ENCODE measurements around the gene SIRPA.
"Not testable (repeated sequence)": the region's sequence is repeated elsewhere in the genome, so short reads cannot be mapped to it uniquely, and the experiment has no call there.

SIRPA gene

DNA sequence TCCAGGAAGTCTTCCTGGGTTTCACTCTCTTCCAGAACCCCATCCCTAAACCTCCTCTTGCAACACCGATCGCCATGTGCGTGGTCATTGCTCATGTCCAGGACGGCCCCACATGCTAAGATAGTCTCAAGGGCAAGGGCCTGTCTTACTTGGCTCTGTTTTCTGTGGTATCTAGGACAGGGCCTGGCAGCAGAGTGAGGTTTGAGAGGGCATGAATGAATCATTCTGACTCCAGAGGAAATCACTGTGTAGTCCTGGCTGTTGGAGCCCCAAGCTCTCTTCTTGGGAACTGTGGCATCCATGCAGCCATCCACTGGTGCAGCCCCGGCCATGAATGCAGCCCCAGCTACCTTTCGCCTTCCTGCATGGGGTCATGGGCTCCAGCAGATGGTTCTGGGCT is 12.4 kb downstream of the SIRPA start:
- no peak for DNase-seq (ENCODE audit: low read depth)

DNA sequence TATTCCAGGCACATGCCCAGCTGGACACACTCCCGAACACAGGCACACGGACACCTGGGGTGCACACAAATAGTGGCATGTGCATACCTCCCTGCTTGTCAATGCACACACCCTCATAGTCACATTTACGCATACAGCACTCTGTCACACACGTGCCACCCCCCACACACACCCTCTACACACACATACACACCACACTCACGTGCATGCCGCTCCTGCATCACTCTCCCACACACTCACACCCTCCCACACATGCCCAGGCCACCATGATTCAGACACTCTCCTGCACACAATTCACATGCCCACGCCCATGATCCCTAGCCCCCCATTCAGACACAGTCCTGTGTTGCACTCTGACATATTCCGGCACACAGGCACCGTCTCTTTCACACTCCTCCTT is 13.0 kb downstream of the SIRPA start:
- no peak for DNase-seq (ENCODE audit: low read depth)

DNA sequence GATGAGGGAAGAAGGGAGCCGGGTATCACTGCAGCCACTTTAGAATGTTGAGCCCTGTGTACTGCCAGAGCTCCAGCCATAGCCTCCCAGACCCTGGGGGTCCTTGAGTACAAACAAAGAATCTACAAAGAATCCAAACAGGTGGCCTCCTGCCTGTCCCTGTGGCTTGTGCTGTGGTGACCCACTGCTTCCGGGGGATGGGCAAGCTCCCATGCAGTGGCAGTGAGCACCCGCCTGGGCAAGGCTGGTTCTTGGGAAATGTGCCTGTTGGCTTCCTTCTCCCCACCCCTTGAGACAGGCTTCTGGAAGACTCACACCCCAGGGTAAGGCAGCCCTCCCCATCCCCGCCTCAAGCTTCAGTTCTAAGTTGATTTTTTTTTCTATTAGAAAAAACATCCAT is 13.9 kb downstream of the SIRPA start:
- no peak for DNase-seq (ENCODE audit: low read depth)

DNA sequence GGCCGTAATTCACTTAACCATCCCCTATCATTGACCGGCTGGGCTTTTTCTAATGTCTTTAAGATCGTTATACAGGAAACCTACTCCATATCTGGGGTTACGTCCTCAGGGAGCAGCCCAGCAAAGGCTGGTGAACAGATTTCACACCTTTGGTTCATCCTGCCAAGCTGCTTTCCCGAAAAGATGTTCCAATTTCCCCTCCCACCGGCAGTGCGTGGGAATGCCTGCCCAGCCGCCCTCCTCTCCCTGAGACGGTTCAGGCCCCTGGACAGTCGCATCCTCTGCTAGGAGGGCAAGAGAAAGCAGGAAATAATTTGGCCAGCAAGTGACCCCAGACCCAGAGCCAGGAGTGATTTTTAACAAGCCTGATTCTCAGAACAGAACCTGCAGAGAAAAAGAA is 16.3 kb downstream of the SIRPA start:
- DNase-seq (ENCODE audit: low read depth): no peak

DNA sequence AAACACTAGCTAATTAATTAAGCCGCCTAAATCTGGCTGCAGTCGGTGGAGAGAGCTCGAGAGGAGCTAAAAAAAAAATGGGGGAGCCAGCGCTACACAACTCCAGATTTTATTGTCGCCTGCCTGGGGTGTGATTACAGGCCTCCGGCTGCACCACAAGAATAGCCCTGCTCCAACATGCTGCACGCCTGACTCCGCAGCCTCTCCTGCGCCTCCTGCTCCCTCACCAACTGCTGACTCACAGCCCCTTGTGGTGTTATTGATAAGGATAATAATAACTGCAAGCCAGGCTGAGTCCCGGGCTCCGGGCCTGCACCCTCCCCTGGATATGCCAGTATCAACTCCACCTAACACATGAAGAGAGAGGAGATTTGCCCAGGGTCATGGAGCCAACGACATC is 16.8 kb downstream of the SIRPA start:
- no peak for DNase-seq (ENCODE audit: low read depth)

DNA sequence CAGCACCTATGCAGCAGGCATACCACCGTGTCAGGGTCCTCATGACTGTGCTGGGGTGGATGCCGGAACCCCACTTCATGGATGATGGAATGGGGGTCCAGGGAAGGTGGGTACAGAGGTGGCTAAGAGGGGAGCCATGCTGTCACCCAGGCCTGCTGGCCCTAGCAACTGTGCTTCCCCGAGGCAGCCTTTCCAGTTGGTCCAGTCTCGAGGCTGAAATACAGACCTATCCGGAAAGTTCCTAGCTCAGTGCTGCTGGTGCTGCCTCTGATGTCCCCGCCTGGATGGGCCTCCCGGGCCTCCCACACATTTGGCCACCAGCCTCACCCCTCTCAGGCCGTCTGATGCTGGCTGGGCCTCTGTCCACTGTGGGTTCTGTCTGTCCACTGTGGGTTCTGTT is 17.4 kb downstream of the SIRPA start:
- no peak for DNase-seq (ENCODE audit: low read depth)

DNA sequence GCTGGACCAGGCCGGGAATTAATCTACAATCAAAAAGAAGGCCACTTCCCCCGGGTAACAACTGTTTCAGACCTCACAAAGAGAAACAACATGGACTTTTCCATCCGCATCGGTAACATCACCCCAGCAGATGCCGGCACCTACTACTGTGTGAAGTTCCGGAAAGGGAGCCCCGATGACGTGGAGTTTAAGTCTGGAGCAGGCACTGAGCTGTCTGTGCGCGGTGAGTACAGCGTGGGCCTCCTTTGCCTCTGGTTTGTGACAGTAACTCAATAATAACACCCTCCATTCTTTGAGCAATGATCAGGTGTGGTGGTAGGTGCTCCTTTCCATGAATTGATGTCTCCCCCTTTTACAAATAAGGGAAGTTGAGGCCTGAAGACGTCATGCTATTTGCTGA is 20.0 kb downstream of the SIRPA start:
- not testable (repeated sequence) for DNase-seq (ENCODE audit: low read depth)

DNA sequence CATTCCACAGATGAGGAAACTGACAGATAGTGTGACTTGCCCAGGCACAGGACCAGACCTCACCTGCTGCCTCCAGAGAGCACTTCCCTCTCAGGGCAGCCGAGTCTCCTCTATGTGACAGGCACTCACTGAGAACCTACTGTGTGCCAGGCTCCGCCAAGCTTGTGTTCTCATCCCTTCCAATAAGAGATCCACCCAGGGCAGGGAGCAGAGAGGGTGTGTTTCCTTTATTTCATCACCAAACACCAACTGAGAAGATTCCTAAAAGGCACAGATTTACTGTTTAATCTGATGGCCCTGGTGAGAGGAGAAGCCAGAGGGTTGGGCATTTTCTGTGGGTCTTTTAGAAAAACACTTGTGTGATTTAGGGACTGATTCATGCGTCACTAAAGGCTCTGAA is 20.5 kb downstream of the SIRPA start:
- DNase-seq (ENCODE audit: low read depth): no peak

DNA sequence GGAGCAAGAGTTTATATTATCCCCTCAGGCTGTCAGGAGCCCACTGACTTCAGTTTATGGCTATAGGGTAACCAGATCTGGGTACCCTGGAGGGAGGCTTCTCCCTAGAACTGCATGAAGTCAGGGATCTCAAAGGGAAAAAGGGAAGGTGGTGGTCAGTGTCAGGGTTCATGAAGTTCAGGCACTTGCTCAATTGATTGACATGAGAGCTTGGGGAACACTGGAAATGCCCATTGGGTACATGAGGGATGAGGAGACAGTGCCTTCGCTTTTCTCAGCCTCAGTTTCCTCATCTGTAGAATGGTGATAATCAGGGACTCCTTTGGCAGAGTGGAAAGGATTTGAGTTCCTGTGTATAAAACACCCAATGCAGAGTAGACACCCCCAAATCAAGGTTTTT is 22.6 kb downstream of the SIRPA start:
- no peak for DNase-seq (ENCODE audit: low read depth)

DNA sequence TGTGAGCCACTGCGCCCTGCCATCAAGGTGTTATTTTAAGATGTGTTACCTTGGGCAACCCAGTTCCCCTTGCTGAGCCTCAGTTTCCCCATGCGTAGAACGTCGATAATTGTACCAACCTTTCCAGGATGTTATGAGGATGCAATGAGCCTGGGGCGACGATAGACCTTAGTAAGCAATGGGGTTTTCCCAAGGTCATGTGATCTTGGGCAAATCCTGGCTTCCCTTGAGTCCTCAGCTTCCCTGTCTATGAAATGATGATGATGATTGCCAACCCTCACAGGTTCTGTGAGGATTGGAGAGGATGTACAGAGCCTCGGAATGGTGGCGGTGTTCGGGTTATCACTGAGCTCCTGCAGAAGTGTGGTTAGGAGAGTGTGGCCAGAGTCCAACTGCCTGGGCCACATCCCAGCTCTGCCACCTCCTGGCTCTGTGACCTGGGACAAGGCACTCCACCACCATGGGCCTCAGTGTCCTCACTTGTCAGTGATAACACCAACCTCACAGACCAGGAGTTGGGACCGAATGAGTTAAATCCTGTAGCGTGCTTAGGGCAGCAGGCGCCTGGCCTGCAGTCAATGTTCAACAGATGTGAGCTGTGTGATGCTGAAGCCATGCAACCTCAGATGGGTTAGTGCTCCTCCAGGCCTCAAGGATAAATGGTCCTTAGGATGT is 23.4 kb downstream of the SIRPA start:
- no peak for DNase-seq (ENCODE audit: low read depth)

DNA sequence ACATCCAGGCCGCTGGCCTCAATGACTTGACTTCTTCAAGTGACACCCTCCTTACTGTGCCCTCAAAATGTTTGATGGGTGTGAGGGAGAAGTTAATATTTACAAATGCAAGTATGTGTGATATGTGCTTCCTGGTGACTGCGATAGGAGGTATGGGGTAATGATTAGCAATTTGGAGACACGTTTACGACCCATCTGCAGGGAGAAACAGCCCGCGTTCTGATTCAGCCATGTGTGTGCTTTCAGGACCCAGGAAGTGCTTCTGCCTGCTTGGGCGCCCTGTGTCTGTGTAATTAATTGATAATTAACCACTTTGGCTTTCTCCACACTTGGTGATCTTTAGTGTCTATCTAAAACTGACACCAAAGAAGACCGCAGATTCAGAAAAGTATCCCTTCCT is 25.0 kb downstream of the SIRPA start:
- no peak for DNase-seq (ENCODE audit: low read depth)

DNA sequence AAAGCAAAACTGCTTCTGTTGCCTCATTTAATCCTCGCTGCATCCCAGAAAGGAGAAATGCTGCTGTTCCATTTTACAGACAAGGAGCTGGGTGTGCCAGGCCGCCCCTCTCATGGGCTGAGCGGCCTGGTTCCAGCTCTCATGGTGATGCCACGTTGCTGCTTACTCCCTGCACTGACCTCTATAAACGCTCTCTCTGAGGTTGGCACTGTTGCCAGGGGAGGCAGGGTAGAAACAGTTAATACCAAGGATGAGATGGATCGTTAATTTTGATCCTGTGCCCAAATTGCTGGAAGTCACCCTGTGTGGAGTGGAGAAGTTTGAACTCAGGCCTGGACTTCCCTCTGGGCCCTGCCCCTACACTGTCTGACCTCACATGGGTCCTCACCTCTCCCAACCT is 25.6 kb downstream of the SIRPA start:
- no peak for DNase-seq (ENCODE audit: low read depth)

DNA sequence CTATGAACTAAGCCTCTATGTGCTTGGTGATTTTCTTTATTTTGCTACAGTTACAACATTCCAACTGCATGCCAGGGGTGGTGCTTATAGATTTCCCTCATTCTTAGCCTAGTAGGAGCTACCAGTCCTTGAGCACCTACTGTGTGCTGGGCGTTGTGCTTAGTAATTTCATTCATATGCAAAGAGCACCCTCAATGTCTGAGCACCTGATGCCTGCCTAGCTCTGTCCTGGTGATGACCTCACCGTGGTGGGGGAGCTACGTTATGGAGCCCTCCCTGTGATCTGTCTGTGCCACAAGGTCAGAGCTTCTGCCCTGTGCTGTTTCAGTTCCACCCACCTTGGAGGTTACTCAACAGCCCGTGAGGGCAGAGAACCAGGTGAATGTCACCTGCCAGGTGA is 26.8 kb downstream of the SIRPA start:
- DNase-seq (ENCODE audit: low read depth): not testable (repeated sequence)

DNA sequence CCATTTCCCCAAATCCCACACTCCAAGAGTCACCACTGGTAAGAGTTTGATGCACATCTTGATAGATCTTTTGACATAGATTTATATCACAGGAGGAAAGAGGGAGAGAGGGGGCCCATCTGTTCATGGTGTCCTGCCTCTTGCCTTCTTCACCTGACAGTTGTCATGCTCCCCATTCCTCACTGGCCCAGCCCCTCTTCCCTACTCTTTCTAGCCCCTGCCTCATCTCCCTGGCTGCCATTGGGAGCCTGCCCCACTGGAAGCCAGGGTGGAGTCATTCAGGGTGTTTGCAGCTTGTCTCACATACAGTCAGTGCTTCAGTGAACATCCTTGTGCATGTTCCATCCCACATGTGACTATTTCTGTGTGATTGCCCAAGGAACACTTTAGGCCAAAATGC is 27.6 kb downstream of the SIRPA start:
- DNase-seq (ENCODE audit: low read depth): no peak

DNA sequence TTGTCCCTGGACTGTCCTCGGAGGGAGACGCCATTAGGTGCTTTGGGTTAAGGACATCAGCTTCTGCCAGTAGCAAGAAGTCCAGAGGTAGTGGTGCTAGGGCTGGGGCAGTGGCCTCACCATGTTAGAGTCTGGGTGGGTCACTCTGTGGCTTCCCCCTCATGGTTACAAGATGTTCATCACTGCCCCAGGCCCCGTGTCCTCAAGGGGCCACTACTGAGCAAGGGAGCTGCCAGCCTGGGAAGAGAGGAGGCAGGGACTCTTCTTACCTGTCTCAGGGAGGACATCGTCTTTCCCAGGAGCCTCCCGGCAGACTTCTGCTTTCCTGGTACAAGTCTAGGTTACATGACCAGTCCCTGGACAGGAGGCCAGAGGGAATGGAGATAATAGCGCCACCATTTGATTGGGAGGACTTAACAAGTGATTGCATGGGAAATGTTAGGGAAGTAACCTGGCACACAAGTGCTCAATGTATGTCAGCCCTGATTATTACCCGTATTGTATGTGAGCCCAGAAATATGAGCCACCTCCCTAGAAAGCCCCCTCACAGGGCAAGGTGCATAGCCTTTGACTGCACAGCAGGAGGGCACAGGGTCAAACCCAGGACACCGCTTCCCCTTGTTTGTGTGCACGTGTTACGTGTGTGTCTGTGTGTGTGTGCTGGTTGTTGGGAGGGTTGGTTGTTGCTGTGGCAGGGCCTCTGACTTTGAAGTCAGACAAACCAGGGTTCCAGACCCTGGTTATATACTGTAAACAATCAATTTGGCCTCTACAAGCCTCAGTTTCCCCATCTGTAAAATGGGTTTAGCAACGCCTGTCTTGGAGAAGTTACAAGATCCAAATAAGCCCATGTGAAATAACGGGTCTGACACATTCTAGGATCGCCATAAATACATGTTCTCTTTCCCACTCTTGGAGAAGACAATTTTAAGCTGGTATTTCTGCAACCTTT is 30.0 kb downstream of the SIRPA start:
- DNase-seq (ENCODE audit: low read depth): no peak

DNA sequence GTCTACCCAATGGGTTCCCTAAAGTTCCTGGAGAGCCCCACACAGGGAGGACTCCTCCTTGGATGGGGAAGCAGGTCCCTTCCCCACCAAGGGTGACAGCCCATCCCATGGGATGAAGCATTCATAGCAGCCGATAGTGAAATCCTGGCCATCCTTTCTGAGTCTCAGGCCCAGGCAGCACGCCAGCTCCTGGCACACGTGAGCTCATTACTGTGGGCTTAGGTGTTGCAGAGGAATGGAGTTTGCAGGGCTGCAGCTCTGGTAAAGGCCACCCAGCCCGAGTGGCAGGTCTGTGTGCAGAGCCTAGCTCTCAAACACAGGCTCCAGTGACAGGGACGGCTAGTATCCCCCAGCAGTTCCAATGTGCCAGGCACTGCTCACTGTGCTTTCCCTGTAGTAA is 31.0 kb downstream of the SIRPA start:
- no peak for DNase-seq (ENCODE audit: low read depth)

DNA sequence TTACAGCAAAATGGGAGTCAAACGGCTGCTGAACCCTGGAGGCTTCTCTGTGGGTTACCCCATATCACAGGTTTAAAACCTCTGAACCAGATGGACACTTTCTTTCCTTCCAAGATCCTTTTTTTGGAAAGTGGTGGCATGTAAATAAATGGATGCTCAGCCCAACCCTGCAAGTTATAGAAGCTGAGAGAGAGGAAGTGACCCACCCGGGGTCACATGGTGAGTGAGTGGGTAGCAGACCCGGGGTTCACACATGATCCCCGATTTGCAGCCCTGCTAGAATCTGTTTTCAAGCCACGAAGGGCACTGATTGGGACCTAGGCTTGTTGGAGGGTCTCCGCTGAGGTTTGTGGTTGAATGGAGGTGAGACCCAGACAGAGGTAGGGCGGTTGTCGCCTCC is 32.0 kb downstream of the SIRPA start:
- no peak for DNase-seq (ENCODE audit: low read depth)

DNA sequence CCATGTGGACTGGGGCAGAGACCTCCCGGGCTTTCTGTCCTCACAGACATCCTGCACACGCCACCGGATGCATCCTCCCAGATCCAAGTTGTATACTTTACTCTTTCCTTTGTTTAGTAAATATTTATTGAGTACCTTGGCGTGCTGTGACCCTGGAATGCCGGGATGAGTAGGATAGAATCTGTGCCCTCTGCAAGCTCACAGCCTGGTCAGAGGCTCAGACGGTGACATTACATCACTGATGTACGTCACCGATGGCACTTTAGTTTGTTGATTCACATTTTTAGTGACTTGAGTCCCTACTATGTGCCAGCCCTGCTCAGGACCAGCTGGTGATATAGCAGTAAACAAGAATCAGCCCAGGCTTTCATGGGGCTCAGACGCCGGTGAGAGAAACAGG is 32.9 kb downstream of the SIRPA start:
- DNase-seq (ENCODE audit: low read depth): no peak

DNA sequence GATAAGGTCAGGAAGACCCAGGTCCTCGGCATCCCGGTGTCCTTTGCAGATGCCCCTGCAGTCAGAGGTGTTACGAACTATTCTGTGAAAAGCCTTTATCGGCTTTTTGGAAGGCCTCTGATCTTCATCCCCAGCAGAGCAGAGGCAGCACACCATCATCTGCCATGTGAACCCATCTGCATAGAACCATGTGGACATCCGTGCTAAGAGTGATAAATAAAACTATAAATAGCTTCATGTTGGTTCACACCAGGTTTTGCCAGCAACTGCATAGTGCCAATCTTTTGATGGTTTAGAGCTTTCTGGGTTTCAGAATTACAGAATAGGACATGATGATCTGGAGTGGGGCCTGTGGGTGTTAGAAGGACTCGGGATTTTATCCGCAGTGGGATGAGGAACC is 33.6 kb downstream of the SIRPA start:
- DNase-seq (ENCODE audit: low read depth): no peak

DNA sequence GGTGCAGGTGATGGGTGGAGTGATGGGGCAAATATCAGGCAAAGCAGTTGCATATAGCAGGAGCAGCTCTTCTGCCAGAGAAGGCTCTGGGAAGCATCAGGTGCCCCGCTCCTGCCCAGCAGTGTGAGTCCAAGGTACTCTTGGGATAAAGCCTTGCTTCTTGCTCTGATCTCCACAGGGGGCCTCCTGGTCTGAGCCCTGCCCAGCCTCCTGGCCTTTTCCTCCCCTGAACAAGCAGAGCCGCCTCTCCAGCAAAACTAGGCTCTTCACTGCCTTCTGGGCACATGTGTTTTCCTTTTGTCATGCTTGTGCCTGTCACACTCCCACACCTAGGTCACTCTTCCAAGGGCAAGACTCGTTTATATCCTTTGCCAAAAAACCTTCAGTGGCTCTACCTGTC is 34.3 kb downstream of the SIRPA start:
- DNase-seq (ENCODE audit: low read depth): no peak

DNA sequence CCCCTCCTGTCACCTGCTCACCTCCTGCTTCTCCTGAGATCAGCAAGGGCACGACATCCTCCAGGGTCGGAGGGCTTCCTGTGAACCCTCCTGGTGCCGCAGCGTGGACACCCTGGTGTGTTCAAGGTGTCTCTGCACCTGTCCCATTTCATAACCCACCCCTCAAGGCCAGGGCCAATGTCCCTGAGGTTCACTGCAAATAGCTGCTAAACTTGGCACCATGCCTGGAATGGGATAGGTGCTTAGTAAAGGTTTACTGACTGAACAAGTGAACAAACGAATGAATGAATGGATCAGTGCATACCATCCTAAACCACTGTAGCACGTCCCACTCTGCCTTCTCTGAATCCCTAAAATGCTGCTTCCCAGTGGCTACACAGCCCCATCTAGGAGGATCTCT is 35.0 kb downstream of the SIRPA start:
- DNase-seq (ENCODE audit: low read depth): no peak

DNA sequence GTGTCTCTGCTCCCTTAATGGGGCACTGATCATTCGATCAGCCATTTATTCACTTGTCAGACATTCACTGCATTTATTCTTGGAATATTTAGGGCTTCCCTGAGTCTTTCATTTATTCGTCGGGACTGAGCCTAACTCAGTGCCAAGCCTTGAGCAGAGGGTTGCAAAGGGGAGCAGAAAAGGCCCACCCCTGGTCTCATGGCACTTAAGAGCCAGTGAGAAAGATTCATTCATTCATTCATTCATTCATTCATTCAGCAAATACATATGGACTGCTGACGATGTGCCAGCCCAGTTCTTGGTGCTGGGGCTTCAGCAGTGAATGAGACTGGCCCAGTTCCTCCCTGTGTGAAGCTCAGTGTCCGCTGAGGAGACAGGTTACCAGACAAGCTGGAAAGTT is 36.6 kb downstream of the SIRPA start:
- no peak for DNase-seq (ENCODE audit: low read depth)

DNA sequence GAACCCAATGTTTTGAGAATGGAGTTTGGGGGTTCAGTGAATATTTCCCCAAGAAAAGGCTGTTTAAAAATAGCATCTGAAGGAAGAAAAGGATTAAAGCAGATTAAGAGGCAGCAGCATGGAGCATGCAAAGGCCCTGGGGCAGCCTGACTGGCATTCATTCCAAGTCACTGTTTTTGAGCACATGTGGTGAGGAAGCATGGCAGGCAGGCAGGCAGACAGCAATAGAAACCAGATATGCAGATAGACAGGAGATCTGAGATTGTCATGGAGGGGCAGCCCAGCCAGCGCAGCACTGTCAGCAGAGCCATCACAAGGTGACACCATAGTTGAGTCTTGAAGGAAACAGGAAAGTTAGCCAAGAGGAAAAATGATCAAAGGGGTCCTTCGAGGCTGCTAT is 37.8 kb downstream of the SIRPA start:
- DNase-seq (ENCODE audit: low read depth): no peak

DNA sequence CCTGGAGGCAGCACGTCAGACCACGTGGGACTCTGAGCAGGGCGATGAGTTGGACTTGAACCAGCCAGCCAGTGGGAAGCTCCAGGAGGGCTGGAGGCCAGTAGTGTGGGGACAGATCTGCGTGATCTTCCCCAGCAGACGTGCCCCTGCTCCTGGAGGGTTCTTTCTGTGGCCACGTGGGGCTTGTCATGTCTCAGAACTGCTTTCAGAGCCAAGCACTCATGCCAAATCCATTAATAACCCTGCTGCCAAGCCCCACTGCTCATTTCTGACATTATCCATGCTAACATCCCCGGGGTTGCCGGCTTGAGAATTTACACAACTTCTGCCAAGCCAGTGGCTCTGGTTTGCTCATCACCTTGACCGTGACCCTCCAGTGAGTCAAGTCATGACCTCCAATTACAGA is 38.3 kb downstream of the SIRPA start:
- no peak for DNase-seq (ENCODE audit: low read depth)

Measured in activated T-helper 1 cell treated with Interleukin-2 at 50 U/mL for 16 hours (primary cell).